HepG2 (cell line): ENCODE measurements around the gene NEK7. TPM values are rescaled to one million over a fixed set of nuclear protein-coding genes. Genes with fewer than 3 reads are reported as not detected.

Experiments
- AHDC1 ChIP-seq: sonication (generic); formaldehyde crosslinking; IDR thresholded peaks from 2 replicates; pipeline ENCODE4 v1.5.1; 2020; ENCODE audit warnings: mild to moderate bottlenecking, missing genetic modification reagents, borderline replicate concordance
- ATRX ChIP-seq: sonication (generic); formaldehyde crosslinking; IDR thresholded peaks from 2 replicates; pipeline ENCODE4 v1.4.0; 2020; ENCODE audit warnings: missing genetic modification reagents, borderline replicate concordance
- BORCS8-MEF2B ChIP-seq: sonication (generic); formaldehyde crosslinking; IDR thresholded peaks from 2 replicates; pipeline ENCODE4 v1.8.0; 2022; ENCODE audit warnings: mild to moderate bottlenecking, missing genetic modification reagents
- DPF2 ChIP-seq: sonication (generic); formaldehyde crosslinking; IDR thresholded peaks from 2 replicates; pipeline ENCODE4 v1.4.0; 2020; ENCODE audit warnings: mild to moderate bottlenecking, low read depth, missing genetic modification reagents, borderline replicate concordance
- HOMEZ ChIP-seq: IDR thresholded peaks from 2 replicates; pipeline ENCODE4 v1.6.1; 2016; ENCODE audit warnings: low read depth
- NRL ChIP-seq: sonication (generic); formaldehyde crosslinking; IDR thresholded peaks from 2 replicates; pipeline ENCODE4 v1.5.0; 2020; ENCODE audit warnings: missing genetic modification reagents, mild to moderate bottlenecking, moderate library complexity, borderline replicate concordance
- PITX1 ChIP-seq: sonication (generic); formaldehyde crosslinking; IDR thresholded peaks from 2 replicates; pipeline ENCODE4 v1.5.1; 2020; ENCODE audit warnings: mild to moderate bottlenecking, missing genetic modification reagents
- PPARG ChIP-seq: conservative IDR thresholded peaks from 2 replicates; pipeline ENCODE4 v1.6.1; 2016; ENCODE audit warnings: missing biosample characterization, missing genetic modification reagents
- REPIN1 ChIP-seq: sonication (generic); formaldehyde crosslinking; IDR thresholded peaks from 2 replicates; pipeline ENCODE4 v1.8.0; 2022; ENCODE audit warnings: missing genetic modification reagents, low read depth, mild to moderate bottlenecking, borderline replicate concordance
- SNAPC2 ChIP-seq: sonication (generic); formaldehyde crosslinking; IDR thresholded peaks from 2 replicates; pipeline ENCODE4 v1.8.1; 2022; ENCODE audit warnings: mild to moderate bottlenecking, missing genetic modification reagents
- STAG1 ChIP-seq: sonication (generic); formaldehyde crosslinking; IDR thresholded peaks from 2 replicates; pipeline ENCODE4 v1.4.0; 2020; ENCODE audit warnings: missing genetic modification reagents
- TAF1 ChIP-seq: sonication (generic); formaldehyde crosslinking; IDR thresholded peaks from 2 replicates; pipeline ENCODE4 v1.4.0; 2020; ENCODE audit warnings: missing genetic modification reagents
- TRIM22 ChIP-seq: fragments of 450-650 bp; IDR thresholded peaks from 2 replicates; pipeline ENCODE4 v1.6.1; 2017
- U2AF2 ChIP-seq: fragments of 200-400 bp; formaldehyde crosslinking; IDR thresholded peaks from 2 replicates; pipeline ENCODE4 v1.6.1; 2017; ENCODE audit warnings: low read depth, mild to moderate bottlenecking, low read length
- XRCC5 ChIP-seq: fragments of 200-400 bp; formaldehyde crosslinking; optimal IDR thresholded peaks from 2 replicates; pipeline ENCODE3; 2017; ENCODE audit warnings: mild to moderate bottlenecking, low read length
- ZMYM4 ChIP-seq: sonication (generic); formaldehyde crosslinking; IDR thresholded peaks from 2 replicates; pipeline ENCODE4 v1.8.1; 2023; ENCODE audit warnings: mild to moderate bottlenecking, missing genetic modification reagents
- ZNF256 ChIP-seq: sonication (generic); formaldehyde crosslinking; conservative IDR thresholded peaks from 2 replicates; pipeline ENCODE4 v1.4.0; 2020; ENCODE audit warnings: missing genetic modification reagents
- ZNF264 ChIP-seq: sonication (generic); formaldehyde crosslinking; IDR thresholded peaks from 2 replicates; pipeline ENCODE4 v1.4.0; 2020; ENCODE audit warnings: missing genetic modification reagents
- ZNF276 ChIP-seq: sonication (generic); formaldehyde crosslinking; IDR thresholded peaks from 2 replicates; pipeline ENCODE4 v1.4.0; 2020; ENCODE audit warnings: mild to moderate bottlenecking, low read depth, missing genetic modification reagents
- ZNF333 ChIP-seq: sonication (generic); formaldehyde crosslinking; IDR thresholded peaks from 2 replicates; pipeline ENCODE4 v1.4.0; 2020; ENCODE audit warnings: mild to moderate bottlenecking, missing genetic modification reagents, borderline replicate concordance
- ZNF430 ChIP-seq: sonication (generic); formaldehyde crosslinking; IDR thresholded peaks from 2 replicates; pipeline ENCODE4 v1.9.0; 2021; ENCODE audit warnings: mild to moderate bottlenecking, missing genetic modification reagents
- ZNF644 ChIP-seq: IDR thresholded peaks from 2 replicates; pipeline ENCODE4 v1.6.1; 2016; ENCODE audit warnings: low read depth
- polyA plus RNA-seq, 8 experiments: library from polyadenylated mRNA; depleted of rRNA in 3 of 8; stranded (reverse) in 7 of 8; unstranded in 1 of 8; fragments of >200 nt; fragmentation: Illumina TruSeq in 4 of 8; extraction: Trizol in 4 of 8; gene quantifications; 2 replicates each; pipeline versions ENCODE4 v1.2.1 to v1.2.3, GENCODE V29; 2011 to 2016; ENCODE audit warnings: low read depth in 4 of 8, missing spikeins in 1 of 8, mixed read lengths in 1 of 8; ENCODE audit not compliant: insufficient read depth in 1 of 8
- total RNA-seq, 5 experiments: library from RNA; depleted of rRNA; stranded (reverse); fragments of >200 nt; fragmentation: Illumina TruSeq; extraction: Trizol; gene quantifications; 2 replicates each; pipeline ENCODE4 v1.2.3, GENCODE V29; 2016; ENCODE audit warnings: low read depth in 1 of 5

NEK7 gene
- total and polyA plus RNA-seq, 2 of the 13 experiments (the other 11 are each of a cell fraction or from before 2014, with no cell fraction given): 18.1 to 19.2 TPM

- TF ChIP-seq SNAPC2 (CRISPR knock-in tag): no peak
- TF ChIP-seq PITX1 (CRISPR knock-in tag): no peak
- peak; percentile 30; the same call in 1 of the 2 replicates for TF ChIP-seq AHDC1 (CRISPR knock-in tag)
- TF ChIP-seq STAG1: no peak
- 0 out of 2 replicates have a peak, but pooled peaks have one; percentile 20 for TF ChIP-seq PPARG (CRISPR knock-in tag)
- TF ChIP-seq ZNF256 (CRISPR knock-in tag): no peak
- no peak for TF ChIP-seq REPIN1 (CRISPR knock-in tag)
- TF ChIP-seq BORCS8-MEF2B (CRISPR knock-in tag): no peak
- TF ChIP-seq ZNF430: no peak
- TF ChIP-seq ZNF644: 0 out of 2 replicates have a peak, but pooled peaks have one; percentile 51
- TF ChIP-seq HOMEZ (CRISPR knock-in tag): peak; percentile 37; the same call in 1 of the 2 replicates
- TF ChIP-seq XRCC5: no peak
- no peak for TF ChIP-seq TRIM22
- no peak for TF ChIP-seq DPF2 (CRISPR knock-in tag)
- TF ChIP-seq ZNF333: no peak
- TF ChIP-seq ZNF276 (CRISPR knock-in tag): no peak
- no peak for TF ChIP-seq U2AF2
- TF ChIP-seq TAF1 (CRISPR knock-in tag): no peak
- TF ChIP-seq NRL (CRISPR knock-in tag): no peak
- TF ChIP-seq ZNF264 (CRISPR knock-in tag): no peak
- TF ChIP-seq ZMYM4 (CRISPR knock-in tag): peak; percentile 49; the same call in 1 of the 2 replicates
- TF ChIP-seq ATRX (CRISPR knock-in tag): no peak
These were observed 189.4 kb downstream of the NEK7 start (continued) for GRCh38 chr1:198346178-198346577.
